Natural killer cell (primary cell): Measurements from ENCODE around the gene CHMP3. TPM values are rescaled to one million over a fixed set of nuclear protein-coding genes. Genes with fewer than 3 reads are reported as not detected.
"Not testable (repeated sequence)": the region's sequence is repeated elsewhere in the genome, so short reads cannot be mapped to it uniquely, and the experiment has no call there.

Experiments
- ATAC-seq, 3 donors: fragments of 150-1000 bp in 2 of 3; fragments of 200-7000 bp in 1 of 3; cut with Tn5 transposase; 1 replicate in 1 of 3; 2 replicates in 2 of 3; pipeline ENCODE4 v1.10.0; 2021; ENCODE audit warnings: mild to moderate bottlenecking in 2 of 3, moderate library complexity in 2 of 3
- DNase-seq, 2 donors: peaks; one replicate each; pipeline versions ENCODE4 v3.0.0 to v3.0.0-alpha.2; 2013 to 2021; ENCODE audit warnings: mixed read lengths in 1 of 2
- H3K27ac ChIP-seq: one replicate; pipeline ENCODE4 v1.5.1; 2013; ENCODE audit warnings: mild to moderate bottlenecking, low read length
- H3K27me3 ChIP-seq: one replicate; pipeline ENCODE4 v1.6.1; 2013; ENCODE audit warnings: low read length; ENCODE audit not compliant: control insufficient read depth, insufficient read depth
- H3K36me3 ChIP-seq: one replicate; pipeline ENCODE4 v1.6.1; 2013; ENCODE audit warnings: low read length; ENCODE audit not compliant: control insufficient read depth, insufficient read depth
- H3K4me1 ChIP-seq: one replicate; pipeline ENCODE4 v1.6.1; 2013; ENCODE audit warnings: low read length; ENCODE audit not compliant: control insufficient read depth, insufficient read depth
- H3K4me3 ChIP-seq: one replicate; pipeline ENCODE4 v1.5.1; 2013; ENCODE audit warnings: low read length
- H3K9me3 ChIP-seq: one replicate; pipeline ENCODE4 v1.6.1; 2013; ENCODE audit warnings: low read length; ENCODE audit not compliant: control insufficient read depth, insufficient read depth
- H3K27ac Mint-ChIP-seq, 2 donors: one replicate each; pipeline ENCODE4 v1.8.0; 2022; ENCODE audit warnings: mild to moderate bottlenecking in 2 of 2, mixed read lengths in 2 of 2, moderate library complexity in 1 of 2
- H3K27me3 Mint-ChIP-seq, 2 donors: one replicate each; pipeline ENCODE4 v1.8.0; 2022; ENCODE audit warnings: low read depth in 2 of 2, mixed read lengths in 2 of 2
- H3K36me3 Mint-ChIP-seq: one replicate; pipeline ENCODE4 v1.8.0; 2022; ENCODE audit warnings: mixed read lengths
- H3K4me1 Mint-ChIP-seq, 2 donors: one replicate each; pipeline ENCODE4 v1.8.0; 2022; ENCODE audit warnings: mixed read lengths in 2 of 2
- H3K4me3 Mint-ChIP-seq: one replicate; pipeline ENCODE4 v1.8.0; 2022; ENCODE audit warnings: mild to moderate bottlenecking, moderate library complexity, mixed read lengths
- H3K9me3 Mint-ChIP-seq, 2 donors: one replicate each; pipeline ENCODE4 v1.8.0; 2022; ENCODE audit warnings: mixed read lengths in 2 of 2
- CTCF ChIP-seq: fragments of 200-600 bp; IDR thresholded peaks from one replicate; pipeline ENCODE4 v1.8.0; 2022; ENCODE audit warnings: antibody characterized with exemption
- WGBS: methylation state at CpG from one replicate; pipeline ENCODE4 v1.1.7; 2013; ENCODE audit warnings: missing lambda C conversion rate; ENCODE audit not compliant: insufficient coverage; 5-methylcytosine and 5-hydroxymethylcytosine counted together
- intact Hi-C: fragments of 100-400 bp; cut with micrococcal nuclease; formaldehyde crosslinking; loops from one replicate; pipeline ENCODE4 v1.14.2; 2022
- total RNA-seq, 4 donors: library from RNA; stranded (reverse); fragments of 120-200 nt in 1 of 4; gene quantifications; one replicate each; pipeline versions ENCODE4 v1.2.3 to v1.2.4, GENCODE V29; 2013 to 2022

CHMP3 gene
- total RNA-seq, 3 donors from 2014 or later (not counting 1 experiment from before 2014, with no cell fraction given) = 47.4 to 50.3 (median 49.3) TPM

DNA sequence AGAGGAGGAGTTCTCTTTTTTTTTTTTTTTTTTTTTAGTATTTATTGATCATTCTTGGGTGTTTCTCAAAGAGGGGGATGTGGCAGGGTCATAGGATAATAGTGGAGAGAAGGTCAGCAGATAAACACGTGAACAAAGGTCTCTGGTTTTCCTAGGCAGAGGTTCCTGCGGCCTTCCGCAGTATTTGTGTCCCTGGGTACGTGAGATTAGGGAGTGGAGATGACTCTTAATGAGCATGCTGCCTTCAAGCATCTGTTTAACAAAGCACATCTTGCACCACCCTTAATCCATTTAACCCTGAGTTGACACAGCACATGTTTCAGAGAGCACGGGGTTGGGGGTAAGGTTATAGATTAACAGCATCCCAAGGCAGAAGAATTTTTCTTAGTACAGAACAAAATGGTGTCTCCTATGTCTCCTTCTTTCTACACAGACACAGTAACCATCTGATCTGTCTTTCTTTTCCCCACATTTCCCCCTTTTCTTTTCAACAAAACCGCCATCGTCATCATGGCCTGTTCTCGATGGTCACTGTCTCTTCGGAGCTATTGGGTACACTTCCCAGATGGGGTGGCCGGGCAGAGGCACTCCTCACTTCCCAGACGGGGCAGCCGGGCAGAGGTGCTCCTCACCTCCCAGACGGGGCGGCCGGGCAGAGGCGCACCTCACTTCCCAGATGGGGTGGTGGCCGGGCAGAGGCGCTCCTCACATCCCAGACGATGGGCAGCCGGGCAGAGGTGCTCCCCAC is 14.9 kb downstream of the CHMP3 start:
- H3K4me1 ChIP-seq, H3K27ac ChIP-seq, H3K9me3 ChIP-seq, H3K27me3 Mint-ChIP-seq, DNase-seq, intact Hi-C loops, ATAC-seq, H3K4me3 Mint-ChIP-seq, H3K27ac Mint-ChIP-seq, H3K9me3 Mint-ChIP-seq, H3K4me3 ChIP-seq, H3K36me3 ChIP-seq, H3K27me3 ChIP-seq: not testable (repeated sequence)
- Mint-ChIP-seq H3K4me1 (peaks cover 27 to 43% of the 10 kb centered on the region in 2 donors), H3K36me3 (peaks cover 16% of the 10 kb centered on the region)
- over 99% methylated on average over 19 of the region's 20 CpGs for WGBS

- H3K4me3 ChIP-seq, H3K36me3 ChIP-seq, DNase-seq, H3K27me3 Mint-ChIP-seq, H3K9me3 Mint-ChIP-seq, intact Hi-C loops, H3K9me3 ChIP-seq, H3K4me1 ChIP-seq, H3K27ac Mint-ChIP-seq, H3K27ac ChIP-seq, ATAC-seq, H3K27me3 ChIP-seq, H3K4me3 Mint-ChIP-seq: not testable (repeated sequence)
- Mint-ChIP-seq H3K36me3 (peaks cover 24% of the 10 kb centered on the region), H3K4me1 (peaks cover 14 to 32% of the 10 kb centered on the region in 2 donors)
- 95% methylated on average over 42 of the region's 49 CpGs for WGBS
These were observed 17.8 kb downstream of the CHMP3 start for GRCh38 chr2:86545296-86545924.

- H3K36me3 Mint-ChIP-seq = peaks cover 24% of the 10 kb centered on the region
These were observed 18.8 kb downstream of the CHMP3 start for GRCh38 chr2:86544278-86545099.

GRCh38 chr2:86543793-86544192 is 19.4 kb downstream of the CHMP3 start:
- ATAC-seq (no peak), DNase-seq (no peak)
- H3K27ac Mint-ChIP-seq = no peak overlapping the region
- no peaks in the 10 kb centered on the region for H3K27me3 Mint-ChIP-seq
- peaks cover 14 to 32% of the 10 kb centered on the region in 2 donors for H3K4me1 Mint-ChIP-seq
- no peak overlapping the region for H3K4me3 Mint-ChIP-seq
- H3K36me3 ChIP-seq = no peaks in the 10 kb centered on the region
- H3K27me3 ChIP-seq = no peaks in the 10 kb centered on the region
- no peak overlapping the region for H3K27ac ChIP-seq
- H3K36me3 Mint-ChIP-seq = peaks cover 24% of the 10 kb centered on the region
- H3K4me1 ChIP-seq = no peaks in the 10 kb centered on the region
- TF ChIP-seq CTCF = no peak
- peaks cover 4% of the 10 kb centered on the region for H3K9me3 ChIP-seq
- WGBS = 88% methylated on average over 1 of the region's 2 CpGs
- no peak overlapping the region for H3K4me3 ChIP-seq
- peaks cover 0 to 2% of the 10 kb centered on the region in 2 donors for H3K9me3 Mint-ChIP-seq
- intact Hi-C loops = no loop called here

More at GRCh38 chr2:86544278-86545099, 18.8 kb downstream of the CHMP3 start:
- H3K9me3 ChIP-seq, H3K4me3 Mint-ChIP-seq, H3K4me3 ChIP-seq, intact Hi-C loops, H3K4me1 ChIP-seq, H3K27ac ChIP-seq, H3K36me3 ChIP-seq, H3K27ac Mint-ChIP-seq, DNase-seq, H3K27me3 Mint-ChIP-seq, ATAC-seq, H3K9me3 Mint-ChIP-seq, H3K27me3 ChIP-seq: not testable (repeated sequence)
- peaks cover 14 to 32% of the 10 kb centered on the region in 2 donors for H3K4me1 Mint-ChIP-seq
- WGBS = 99% methylated on average over 15 of the region's 32 CpGs
